Measurements from ENCODE around the gene SNX25. TPM values are rescaled to one million over a fixed set of nuclear protein-coding genes. Genes with fewer than 3 reads are reported as not detected.
A peak's percentile ranks its signal among the peaks of the same experiment; 100 is the strongest.

The SNX25 gene
- total and polyA plus RNA-seq, 10 of the 15 experiments (the other 5 are each of a cell fraction or from before 2014, with no cell fraction given) = 11.2 to 117 (median 62.8) TPM

DNA sequence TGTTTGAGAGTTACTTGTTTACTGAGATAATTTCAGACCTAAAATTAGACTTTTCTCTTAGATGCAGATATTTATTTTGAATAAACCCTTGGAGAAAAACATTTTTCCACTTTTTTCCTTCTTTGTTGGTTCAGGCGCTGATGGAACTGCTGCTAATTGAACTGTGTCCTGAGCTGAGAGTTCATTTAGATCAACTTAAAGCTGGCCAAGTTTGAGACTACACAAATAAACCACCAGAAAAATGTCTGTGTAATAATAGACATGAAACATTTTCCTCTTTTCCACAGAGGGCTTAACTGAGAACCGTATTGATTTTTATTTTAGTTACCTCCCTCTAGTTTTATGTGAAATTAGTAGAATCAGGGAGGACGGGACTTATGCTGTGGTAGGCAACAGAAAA is 153.9 kb downstream of the SNX25 start:
- intact Hi-C loops (cut with micrococcal nuclease; ENCODE audit: unreplicated experiment) (no loop called here), in situ Hi-C loops (cut with MboI) (no loop called here)
- H3K36me3 ChIP-seq (ENCODE audit: control insufficient read depth in 2 of 2, insufficient read depth in 2 of 2, low read length in 1 of 2) = peaks cover 1 to 30% of the 10 kb centered on the region in 2 experiments
- 85% methylated on average over 3 of the region's 3 CpGs for WGBS (ENCODE audit: insufficient coverage, insufficient replicate concordance, low lambda C conversion rate, missing lambda C conversion rate)
- H3K4me2 ChIP-seq (ENCODE audit: control insufficient read depth, insufficient read depth) = no peak overlapping the region
- BruUV-seq (replicated peaks) = no TSS peak
- H3K27me3 ChIP-seq (replicated peaks in 1 of 2; ENCODE audit: control insufficient read depth in 2 of 2, insufficient read depth in 2 of 2, low read length in 1 of 2) = no peaks in the 10 kb centered on the region
- no peak overlapping the region for H2AFZ ChIP-seq (ENCODE audit: control insufficient read depth, low read depth, low read length)
- H3K9me3 ChIP-seq (replicated peaks; ENCODE audit: control insufficient read depth, insufficient read depth, low read length) = no peaks in the 10 kb centered on the region
- ChIA-PET SMC1A (ENCODE audit: uncharacterized antibody, unreplicated experiment) (interaction anchor here (1.0 kb wide), 1 partner anchor 53 kb away, joined by 3 read pairs; no protein-coding TSS in a partner anchor), CTCF (interaction anchor here (0.7 kb wide), 1 partner anchor 656 kb away, joined by 3 read pairs; no protein-coding TSS in a partner anchor), POLR2A (interaction anchor here (0.7 kb wide), 3 partner anchors 18 to 538 kb away, joined by 4 to 6 read pairs (median 4); no protein-coding TSS in a partner anchor), RAD21 (ENCODE audit: unreplicated experiment) (interaction anchor here (1.1 kb wide), 1 partner anchor 22 kb away, joined by 3 read pairs; no protein-coding TSS in a partner anchor)
- no peak for FAIRE-seq
- TF ChIP-seq, protein P1, sequence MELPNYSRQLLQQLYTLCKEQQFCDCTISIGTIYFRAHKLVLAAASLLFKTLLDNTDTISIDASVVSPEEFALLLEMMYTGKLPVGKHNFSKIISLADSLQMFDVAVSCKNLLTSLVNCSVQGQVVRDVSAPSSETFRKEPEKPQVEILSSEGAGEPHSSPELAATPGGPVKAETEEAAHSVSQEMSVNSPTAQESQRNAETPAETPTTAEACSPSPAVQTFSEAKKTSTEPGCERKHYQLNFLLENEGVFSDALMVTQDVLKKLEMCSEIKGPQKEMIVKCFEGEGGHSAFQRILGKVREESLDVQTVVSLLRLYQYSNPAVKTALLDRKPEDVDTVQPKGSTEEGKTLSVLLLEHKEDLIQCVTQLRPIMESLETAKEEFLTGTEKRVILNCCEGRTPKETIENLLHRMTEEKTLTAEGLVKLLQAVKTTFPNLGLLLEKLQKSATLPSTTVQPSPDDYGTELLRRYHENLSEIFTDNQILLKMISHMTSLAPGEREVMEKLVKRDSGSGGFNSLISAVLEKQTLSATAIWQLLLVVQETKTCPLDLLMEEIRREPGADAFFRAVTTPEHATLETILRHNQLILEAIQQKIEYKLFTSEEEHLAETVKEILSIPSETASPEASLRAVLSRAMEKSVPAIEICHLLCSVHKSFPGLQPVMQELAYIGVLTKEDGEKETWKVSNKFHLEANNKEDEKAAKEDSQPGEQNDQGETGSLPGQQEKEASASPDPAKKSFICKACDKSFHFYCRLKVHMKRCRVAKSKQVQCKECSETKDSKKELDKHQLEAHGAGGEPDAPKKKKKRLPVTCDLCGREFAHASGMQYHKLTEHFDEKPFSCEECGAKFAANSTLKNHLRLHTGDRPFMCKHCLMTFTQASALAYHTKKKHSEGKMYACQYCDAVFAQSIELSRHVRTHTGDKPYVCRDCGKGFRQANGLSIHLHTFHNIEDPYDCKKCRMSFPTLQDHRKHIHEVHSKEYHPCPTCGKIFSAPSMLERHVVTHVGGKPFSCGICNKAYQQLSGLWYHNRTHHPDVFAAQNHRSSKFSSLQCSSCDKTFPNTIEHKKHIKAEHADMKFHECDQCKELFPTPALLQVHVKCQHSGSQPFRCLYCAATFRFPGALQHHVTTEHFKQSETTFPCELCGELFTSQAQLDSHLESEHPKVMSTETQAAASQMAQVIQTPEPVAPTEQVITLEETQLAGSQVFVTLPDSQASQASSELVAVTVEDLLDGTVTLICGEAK (IDR thresholded peaks at IDR 0.05; ENCODE audit: borderline replicate concordance) = no peak
- TF ChIP-seq, protein P2, sequence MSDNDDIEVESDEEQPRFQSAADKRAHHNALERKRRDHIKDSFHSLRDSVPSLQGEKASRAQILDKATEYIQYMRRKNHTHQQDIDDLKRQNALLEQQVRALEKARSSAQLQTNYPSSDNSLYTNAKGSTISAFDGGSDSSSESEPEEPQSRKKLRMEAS (IDR thresholded peaks at IDR 0.05; ENCODE audit: low read depth, low read length) = no peak
- TF ChIP-seq JUND (IDR thresholded peaks at IDR 0.05; ENCODE audit: low read depth, low read length) = no peak
- TF ChIP-seq, protein P3, sequence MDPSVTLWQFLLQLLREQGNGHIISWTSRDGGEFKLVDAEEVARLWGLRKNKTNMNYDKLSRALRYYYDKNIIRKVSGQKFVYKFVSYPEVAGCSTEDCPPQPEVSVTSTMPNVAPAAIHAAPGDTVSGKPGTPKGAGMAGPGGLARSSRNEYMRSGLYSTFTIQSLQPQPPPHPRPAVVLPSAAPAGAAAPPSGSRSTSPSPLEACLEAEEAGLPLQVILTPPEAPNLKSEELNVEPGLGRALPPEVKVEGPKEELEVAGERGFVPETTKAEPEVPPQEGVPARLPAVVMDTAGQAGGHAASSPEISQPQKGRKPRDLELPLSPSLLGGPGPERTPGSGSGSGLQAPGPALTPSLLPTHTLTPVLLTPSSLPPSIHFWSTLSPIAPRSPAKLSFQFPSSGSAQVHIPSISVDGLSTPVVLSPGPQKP (IDR thresholded peaks at IDR 0.05; ENCODE audit: low read depth, low read length) = no peak
- no peak for TF ChIP-seq POLR2AphosphoS5 (IDR thresholded peaks at IDR 0.05; ENCODE audit: low read length)
- TF ChIP-seq ZNF622 (IDR thresholded peaks at IDR 0.05) = no peak
- no peak for TF ChIP-seq CREB1 (IDR thresholded peaks at IDR 0.05; ENCODE audit: low read depth)
- TF ChIP-seq NFYA (IDR thresholded peaks at IDR 0.05; ENCODE audit: borderline replicate concordance, low read depth, low read length) = no peak
- no peak for TF ChIP-seq WRNIP1 (IDR thresholded peaks at IDR 0.05; ENCODE audit: borderline replicate concordance, low read depth, low read length)
- no peak for TF ChIP-seq LARP7 (IDR thresholded peaks at IDR 0.05)
- TF ChIP-seq CREM (IDR thresholded peaks at IDR 0.05; ENCODE audit: low read depth) = no peak
- no peak for TF ChIP-seq HDGF (IDR thresholded peaks at IDR 0.05)
- TF ChIP-seq SMAD5 (IDR thresholded peaks at IDR 0.05; ENCODE audit: low read depth) = no peak
- ATAC-seq = no peak
- no peaks in the 10 kb centered on the region for H4K20me1 ChIP-seq (ENCODE audit: control insufficient read depth, insufficient read depth)
- no peaks in the 10 kb centered on the region for H3K79me2 ChIP-seq (ENCODE audit: control insufficient read depth, insufficient read depth, low read length)
- H3K4me1 ChIP-seq (ENCODE audit: control insufficient read depth, insufficient read depth, low read length) = no peaks in the 10 kb centered on the region
- no peak for DNase-seq (ENCODE audit: low read depth, low spot score)
- peak overlapping the region; percentile 17; the same call in 1 of the 2 replicates for H3K27ac ChIP-seq (ENCODE audit: control insufficient read depth, insufficient read depth)
- H3K9ac ChIP-seq (ENCODE audit: control insufficient read depth, insufficient read depth, low read length) = no peak overlapping the region
- H3K4me3 ChIP-seq = no peak overlapping the region
